PC-9 (cell line): ENCODE data around the gene LRP2.

Source experiments
- EZH2 ChIP-seq: fragments of 200-600 bp; sonication (generic); IDR thresholded peaks from 2 replicates; pipeline ENCODE4 v1.8.0; 2017; ENCODE audit warnings: antibody characterized with exemption, low read depth
- TF ChIP-seq, protein P1 (sequence below): fragments of 200-600 bp; sonication (generic); conservative IDR thresholded peaks from 2 replicates; pipeline ENCODE4 v1.6.1; 2017; ENCODE audit warnings: mixed run types, antibody characterized with exemption, mild to moderate bottlenecking, moderate library complexity

DNA sequence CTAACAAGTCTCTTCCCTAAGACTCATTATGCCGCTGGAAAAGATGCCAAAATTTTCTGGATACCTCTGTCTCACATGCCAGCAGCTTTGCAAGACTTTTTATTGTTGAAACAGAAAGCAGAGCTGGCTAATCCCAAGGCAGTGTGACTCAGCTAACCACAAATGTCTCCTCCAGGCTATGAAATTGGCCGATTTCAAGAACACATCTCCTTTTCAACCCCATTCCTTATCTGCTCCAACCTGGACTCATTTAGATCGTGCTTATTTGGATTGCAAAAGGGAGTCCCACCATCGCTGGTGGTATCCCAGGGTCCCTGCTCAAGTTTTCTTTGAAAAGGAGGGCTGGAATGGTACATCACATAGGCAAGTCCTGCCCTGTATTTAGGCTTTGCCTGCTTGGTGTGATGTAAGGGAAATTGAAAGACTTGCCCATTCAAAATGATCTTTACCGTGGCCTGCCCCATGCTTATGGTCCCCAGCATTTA, 266.7 kb downstream of the LRP2 start:
- TF ChIP-seq, protein P1, sequence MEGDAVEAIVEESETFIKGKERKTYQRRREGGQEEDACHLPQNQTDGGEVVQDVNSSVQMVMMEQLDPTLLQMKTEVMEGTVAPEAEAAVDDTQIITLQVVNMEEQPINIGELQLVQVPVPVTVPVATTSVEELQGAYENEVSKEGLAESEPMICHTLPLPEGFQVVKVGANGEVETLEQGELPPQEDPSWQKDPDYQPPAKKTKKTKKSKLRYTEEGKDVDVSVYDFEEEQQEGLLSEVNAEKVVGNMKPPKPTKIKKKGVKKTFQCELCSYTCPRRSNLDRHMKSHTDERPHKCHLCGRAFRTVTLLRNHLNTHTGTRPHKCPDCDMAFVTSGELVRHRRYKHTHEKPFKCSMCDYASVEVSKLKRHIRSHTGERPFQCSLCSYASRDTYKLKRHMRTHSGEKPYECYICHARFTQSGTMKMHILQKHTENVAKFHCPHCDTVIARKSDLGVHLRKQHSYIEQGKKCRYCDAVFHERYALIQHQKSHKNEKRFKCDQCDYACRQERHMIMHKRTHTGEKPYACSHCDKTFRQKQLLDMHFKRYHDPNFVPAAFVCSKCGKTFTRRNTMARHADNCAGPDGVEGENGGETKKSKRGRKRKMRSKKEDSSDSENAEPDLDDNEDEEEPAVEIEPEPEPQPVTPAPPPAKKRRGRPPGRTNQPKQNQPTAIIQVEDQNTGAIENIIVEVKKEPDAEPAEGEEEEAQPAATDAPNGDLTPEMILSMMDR = no peak
- TF ChIP-seq EZH2 = no peak
